Skin epidermis (tissue), 12 donors: ENCODE data around the gene NTHL1.
A peak's percentile ranks its signal among the peaks of the same experiment; 100 is the strongest.

ENCODE experiments used
- H3K27ac ChIP-seq, 21 experiments: fragments of 200-600 bp; sonication (generic) in 11 of 21; one replicate each; pipeline ENCODE4 v1.5.0; 2020; ENCODE audit warnings: mild to moderate bottlenecking in 3 of 21, inconsistent platforms in 2 of 21, moderate library complexity in 2 of 21
- H3K4me3 ChIP-seq, 7 experiments: fragments of 200-600 bp; sonication (generic) in 2 of 7; one replicate each; pipeline ENCODE4 v1.5.0; 2020; ENCODE audit warnings: inconsistent platforms in 2 of 7, mild to moderate bottlenecking in 2 of 7, moderate library complexity in 1 of 7

NTHL1 gene

DNA sequence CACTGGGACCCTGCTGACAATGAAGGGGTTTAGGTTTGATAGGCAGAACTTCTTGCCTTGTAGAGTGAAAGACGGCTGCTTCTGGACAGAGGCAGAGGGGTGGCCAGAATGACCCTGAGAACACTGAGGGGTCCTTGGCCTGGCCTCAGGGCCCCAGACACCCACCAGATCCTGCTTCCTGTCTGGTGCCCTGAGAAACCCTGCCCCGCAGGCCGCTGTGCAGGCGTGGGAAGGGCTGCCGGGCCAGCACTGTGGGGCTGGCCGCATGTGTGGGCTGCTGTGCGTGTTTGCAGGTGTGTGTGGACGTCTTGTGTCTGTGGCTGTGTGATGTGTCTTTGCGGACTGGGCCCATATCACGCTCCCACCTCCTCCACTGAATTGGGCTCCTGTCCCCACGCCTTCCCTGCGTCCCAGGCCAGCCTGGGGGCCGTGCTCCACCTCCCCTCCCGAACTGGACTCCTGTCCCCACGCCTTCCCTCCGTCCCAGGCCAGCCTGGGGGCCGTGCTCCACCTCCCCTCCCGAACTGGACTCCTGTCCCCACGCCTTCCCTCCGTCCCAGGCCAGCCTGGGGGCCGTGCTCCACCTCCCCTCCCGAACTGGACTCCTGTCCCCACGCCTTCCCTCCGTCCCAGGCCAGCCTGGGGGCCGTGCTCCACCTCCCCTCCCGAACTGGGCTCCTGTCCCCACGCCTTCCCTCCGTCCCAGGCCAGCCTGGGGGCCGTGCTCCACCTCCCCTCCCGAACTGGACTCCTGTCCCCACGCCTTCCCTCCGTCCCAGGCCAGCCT is 13.5 kb downstream of the NTHL1 start:
- Histone ChIP-seq H3K4me3 (peak overlapping the region in 6 of 7 experiments; percentile 2 to 28 (median 18)), H3K27ac (peak overlapping the region in 20 of 21 experiments; percentile 47 to 91 (median 76))

DNA sequence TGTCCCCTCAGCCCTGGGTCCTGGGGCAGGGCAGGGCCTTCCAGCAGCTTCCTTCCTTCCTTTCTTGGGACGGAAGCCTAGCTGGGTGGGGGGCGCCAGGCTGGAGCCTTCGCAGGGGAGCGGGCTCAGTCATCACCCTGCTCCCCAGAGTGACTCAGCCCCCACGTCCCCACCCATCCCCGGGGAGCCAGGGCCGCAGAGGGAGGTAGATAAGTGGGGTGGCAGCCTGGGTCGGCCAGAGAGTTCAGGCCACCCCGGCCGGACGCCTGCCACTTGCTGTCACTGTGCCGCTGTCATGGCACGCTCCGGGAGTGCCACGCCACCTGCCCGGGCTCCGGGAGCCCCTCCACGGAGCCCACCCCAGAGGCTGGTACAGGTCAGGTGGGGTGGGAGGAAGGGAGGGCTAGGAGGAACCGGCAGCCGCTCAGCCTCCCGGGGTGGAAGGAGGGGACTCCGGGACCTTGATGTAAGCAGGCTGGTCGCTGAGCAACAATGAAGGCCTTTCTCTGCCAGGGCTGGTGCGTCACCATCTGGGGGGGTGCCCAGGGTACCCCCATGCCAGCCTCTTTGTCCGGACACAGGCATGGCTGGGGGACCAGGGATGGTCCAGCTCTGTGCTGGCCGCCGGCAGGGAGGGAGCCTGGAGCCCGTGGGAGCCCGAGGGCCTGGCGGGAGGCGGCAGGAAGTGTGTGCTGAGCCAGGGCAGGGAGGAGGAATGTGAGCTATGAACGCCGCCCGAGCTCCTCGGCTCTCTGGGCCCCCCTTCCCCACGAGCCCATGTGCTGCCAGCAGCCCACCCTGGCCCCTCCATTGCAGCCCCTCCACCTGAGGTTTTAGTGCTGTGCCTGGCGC is 14.4 kb downstream of the NTHL1 start:
- peak overlapping the region in 20 of 21 experiments; percentile 47 to 86 (median 76) for H3K27ac ChIP-seq
- H3K4me3 ChIP-seq, result peak overlapping the region; percentile 2 to 28 (median 14)

DNA sequence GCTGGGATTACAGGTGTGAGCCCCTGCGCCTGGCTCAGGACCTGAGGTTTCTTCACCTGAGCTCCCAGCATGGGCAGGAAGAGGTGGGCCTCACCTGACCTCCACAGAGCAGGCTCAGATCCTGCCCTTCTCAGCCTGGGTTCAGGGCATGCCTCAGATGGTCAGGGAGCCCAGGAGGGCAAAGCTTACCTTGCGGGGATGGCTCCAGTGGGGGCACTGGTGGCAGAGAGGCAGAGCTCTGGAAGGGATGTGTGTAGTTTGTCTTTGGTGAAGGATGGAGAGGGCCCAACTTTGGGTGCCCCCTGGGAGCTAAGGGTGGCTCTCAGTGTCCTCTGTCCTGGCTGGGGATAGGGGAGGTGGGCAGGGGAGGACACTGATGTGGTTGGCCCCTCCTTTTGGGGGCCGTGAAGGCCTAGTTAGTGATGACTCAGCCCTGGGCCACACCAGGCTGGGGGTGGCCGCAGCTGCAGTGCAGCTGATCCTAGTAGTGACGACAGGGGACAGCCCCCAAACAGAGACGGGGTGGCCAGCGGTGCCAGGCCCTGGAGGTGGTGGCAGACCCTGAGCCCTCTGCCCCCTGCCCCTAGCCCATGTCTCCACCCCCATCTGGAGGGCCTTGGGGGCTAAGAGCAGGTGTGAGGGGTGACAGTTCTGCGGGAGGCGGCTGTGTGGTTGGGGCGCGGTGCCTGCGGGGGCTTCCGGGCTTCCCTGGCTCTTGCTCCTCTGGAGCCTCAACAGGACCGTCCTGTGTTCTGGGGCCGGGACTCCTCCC is 15.2 kb downstream of the NTHL1 start:
- Histone ChIP-seq H3K4me3 (peak overlapping the region in 2 of 7 experiments; percentile 23 to 28), H3K27ac (peak overlapping the region in 20 of 21 experiments; percentile 47 to 86 (median 76))

DNA sequence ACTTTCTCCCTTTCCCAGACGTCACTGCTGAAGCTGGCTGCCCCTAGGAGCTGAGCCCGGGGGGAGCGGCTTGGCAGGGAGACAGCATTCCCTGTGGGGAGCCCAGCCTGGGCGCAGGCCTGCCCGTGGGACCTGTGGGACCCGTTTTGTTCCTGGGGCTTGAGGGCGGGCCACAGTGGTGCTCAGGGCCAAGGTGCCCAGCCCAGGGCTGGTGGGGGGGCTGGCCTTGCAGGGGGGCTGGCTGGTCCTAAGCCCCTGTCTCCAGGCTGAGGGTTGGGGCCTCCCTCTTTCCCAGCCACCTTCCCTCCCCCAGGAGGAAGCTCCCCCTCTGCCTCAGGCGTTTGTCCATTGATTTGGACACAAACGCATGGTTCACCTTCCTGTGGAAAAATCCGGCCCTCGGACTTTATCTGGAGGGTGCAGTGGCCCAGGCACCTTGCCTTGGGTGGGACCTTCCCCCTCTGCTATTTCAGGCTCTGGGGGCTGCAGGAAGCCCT is 16.5 kb downstream of the NTHL1 start:
- Histone ChIP-seq H3K4me3 (no peak overlapping the region), H3K27ac (peak overlapping the region in 8 of 21 experiments; percentile 19 to 85 (median 40))

DNA sequence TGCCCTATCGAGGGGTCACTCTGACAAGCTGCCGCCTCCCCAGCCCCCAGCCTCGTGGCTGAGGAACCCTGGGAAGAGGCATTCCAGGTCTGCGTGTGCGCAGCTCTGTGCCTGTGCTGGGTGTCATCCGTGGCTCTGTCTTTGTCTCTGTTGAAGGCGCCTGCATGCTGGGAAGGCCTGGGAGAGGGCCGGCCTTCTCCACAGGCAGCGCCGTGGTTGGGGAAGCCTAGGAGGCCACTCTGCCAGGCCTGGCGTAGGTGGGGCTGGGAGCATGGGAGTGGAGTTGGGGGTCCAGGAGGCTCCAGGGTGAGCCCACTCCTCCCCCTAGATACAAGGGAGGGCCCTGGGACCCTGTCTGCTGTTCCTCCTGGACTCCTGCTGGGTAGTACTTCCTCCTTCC is 17.6 kb downstream of the NTHL1 start:
- peak overlapping the region in 4 of 21 experiments; percentile 8 to 45 (median 17) for H3K27ac ChIP-seq
- no peak overlapping the region for H3K4me3 ChIP-seq

DNA sequence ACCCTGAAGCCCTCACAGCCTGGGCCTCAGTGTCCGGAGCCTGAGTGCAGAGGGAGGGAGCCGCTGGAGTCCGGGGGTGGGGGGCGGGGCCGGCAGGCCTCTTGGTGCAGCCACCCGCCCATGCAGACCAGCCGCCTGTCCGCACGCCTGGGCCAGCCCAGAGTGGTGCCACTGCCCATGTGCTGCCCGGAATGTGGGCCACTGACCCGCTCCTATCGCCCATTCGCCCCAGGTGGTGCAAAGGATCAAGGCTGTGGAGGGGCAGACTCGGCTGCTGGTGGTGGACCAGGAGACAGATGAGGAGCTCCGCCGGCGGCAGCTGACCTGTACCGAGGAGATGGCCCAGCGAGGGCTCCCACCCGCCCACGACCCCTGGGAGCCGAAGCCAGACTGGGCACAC is 18.3 kb downstream of the NTHL1 start:
- Histone ChIP-seq H3K4me3 (no peak overlapping the region), H3K27ac (no peak overlapping the region)

DNA sequence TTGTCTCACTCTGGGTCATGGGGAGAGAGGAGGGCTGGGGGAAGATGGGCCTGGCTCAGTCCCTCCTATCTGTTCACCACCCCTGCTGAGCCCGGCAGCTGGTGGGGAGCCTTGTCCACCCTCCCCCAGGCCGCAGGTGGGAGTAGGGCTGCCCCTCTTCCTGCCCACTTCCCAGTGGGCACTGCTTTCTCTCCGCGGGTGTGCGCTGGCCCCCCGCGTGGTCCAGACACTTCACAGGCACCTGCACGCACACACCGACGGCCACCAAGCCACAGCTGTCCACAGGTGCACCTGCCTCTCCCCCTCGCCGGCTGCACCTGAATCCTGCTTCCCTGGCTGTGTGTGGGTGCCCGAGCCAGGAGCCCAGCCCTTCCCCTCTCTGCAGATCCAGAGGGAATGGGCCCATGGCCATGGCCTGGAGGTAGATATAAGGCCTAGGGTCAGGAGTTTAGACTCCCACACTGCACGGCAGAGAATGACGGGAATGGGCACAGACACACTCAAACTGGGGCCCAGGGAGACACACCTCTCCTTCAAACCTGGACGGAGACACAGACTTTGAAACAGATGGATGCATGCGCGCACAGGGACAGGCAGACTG is 18.9 kb downstream of the NTHL1 start:
- Histone ChIP-seq H3K4me3 (peak overlapping the region in 1 of 7 experiments; percentile 69), H3K27ac (no peak overlapping the region)

DNA sequence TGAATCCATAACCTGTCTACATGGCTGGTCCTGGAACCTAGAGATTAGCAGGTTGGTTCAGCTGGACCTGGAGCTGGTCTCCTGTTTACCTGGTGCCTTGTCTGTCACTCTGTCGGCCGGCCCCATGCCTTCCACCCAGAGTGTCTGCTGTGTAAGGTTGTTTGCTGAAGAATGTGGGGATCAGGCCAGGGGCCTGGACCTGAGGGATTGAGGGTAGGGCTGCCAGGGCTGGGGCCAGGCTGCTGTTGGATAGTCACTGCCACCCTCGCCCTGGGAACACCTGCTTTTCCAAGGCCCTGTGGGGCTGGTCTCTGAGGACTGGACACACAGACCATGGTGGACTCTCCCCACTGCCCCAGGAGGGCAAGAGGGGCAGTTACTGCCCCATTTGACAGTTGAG is 19.5 kb downstream of the NTHL1 start:
- H3K4me3 ChIP-seq, result peak overlapping the region in 5 of 7 experiments; percentile 52 to 69 (median 58)
- H3K27ac ChIP-seq, result peak overlapping the region in 2 of 21 experiments; percentile 17 to 35

DNA sequence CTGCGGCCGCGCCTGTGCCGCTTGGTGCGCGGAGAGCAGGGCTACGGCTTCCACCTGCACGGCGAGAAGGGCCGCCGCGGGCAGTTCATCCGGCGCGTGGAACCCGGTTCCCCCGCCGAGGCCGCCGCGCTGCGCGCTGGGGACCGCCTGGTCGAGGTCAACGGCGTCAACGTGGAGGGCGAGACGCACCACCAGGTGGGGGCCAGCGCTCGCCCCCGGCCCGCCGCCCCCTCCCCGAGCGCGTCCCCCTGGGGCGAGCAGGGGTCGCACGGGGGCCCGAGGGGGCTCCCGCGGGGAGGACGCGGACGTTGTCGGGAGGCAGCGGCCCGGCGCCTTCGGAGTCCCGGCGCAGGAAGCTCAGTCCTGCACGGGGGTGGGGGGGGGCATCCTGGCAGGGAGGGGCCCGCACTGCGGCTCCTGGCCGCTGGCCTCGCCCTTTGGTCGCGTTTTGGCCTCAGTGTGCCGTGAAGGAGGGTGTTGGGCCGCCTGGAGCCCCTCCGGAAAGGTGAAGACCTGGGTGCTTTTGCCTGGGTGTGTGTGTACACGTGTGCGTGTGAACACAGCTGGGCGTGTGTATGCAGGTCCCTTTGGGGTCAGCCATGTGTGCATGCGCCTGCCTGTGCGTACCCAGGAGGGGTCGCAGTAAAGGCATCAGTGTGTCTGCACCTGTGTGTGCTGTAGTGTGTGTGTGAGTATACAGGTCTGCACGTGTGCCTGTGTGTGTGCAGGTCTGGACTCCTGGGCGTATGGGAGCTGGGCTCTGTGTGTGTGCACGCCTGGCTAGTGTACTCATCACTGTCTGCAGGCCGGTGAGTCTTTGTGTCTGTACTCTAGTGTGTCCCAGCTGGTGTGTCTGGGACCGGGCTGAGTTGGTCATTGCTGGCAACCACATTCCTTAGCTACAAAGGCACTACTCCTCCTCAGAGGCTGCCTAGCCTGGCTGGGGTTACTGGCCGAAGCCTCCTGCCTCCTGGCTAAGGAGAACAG is 20.3 kb downstream of the NTHL1 start:
- H3K4me3 ChIP-seq, result peak overlapping the region; percentile 52 to 69 (median 56)
- peak overlapping the region in 16 of 21 experiments; percentile 17 to 79 (median 63) for H3K27ac ChIP-seq

DNA sequence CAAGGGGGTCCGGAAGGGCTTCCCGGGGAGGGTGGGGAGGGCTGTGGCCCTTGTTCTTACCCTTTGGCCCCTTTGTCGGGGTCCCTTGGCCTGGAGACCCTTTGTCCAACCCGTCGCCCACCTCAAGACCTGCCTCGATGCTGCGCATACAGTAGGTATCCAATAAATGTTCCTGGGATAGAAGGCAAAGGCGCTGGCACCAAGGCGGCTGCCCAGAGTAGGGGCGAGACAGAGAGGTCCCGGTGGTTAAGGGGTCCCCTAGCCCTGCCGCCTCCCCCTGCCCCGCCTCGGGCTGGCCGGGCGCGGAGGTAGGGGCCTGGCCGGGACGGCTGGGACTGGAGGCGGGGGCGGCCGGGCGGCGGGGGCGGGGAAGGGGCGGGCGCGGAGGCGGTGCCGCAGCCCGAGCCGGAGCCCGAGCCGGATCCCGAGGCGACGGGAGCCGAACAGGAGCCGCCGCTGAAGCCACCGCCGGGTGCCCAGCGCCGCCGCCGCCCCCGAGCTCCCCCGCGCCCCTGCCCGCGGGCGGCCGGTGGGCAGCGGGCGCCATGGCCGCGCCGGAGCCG is 21.1 kb downstream of the NTHL1 start, which contains the start of gene NHERF2:
TSS of gene NHERF2 (plus strand) at position 442 of the 563 bp plus-strand sequence. CDS start at position 546, 104 bp downstream.
- H3K4me3 ChIP-seq, result peak within 1 kb of the TSS; percentile 52 to 69 (median 56)
- peak within 1 kb of the TSS in 16 of 21 experiments; percentile 17 to 79 (median 65) for H3K27ac ChIP-seq

DNA sequence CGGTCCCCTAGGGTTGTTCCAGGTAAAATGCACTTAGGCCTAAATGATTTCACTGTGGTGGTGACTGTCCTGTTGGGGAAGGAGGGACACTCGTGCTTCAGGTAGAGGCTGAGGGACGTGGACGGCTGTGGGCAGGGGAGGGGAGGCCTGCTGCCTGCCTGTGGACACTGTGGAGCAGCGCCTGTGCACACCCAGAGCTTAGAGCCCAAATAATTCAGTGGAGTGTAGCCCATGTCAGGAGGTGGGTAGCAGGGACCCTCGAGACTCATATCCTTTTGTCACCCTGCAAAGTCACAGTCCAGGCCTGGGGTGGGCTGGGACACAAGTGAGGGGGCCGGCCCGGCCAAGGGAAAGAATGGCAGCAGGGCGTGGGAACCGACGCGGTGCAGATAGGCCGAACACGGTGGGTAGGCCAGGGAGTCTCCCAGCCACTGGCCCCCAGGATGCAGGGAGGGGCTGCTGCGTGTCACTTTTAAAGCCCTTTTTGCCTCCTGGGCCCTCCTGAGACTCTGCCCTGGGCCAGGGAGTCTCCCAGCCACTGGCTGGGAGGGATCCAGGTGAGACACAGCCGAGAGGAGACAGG is 21.7 kb downstream of the NTHL1 start:
- H3K4me3 ChIP-seq, result peak overlapping the region in 5 of 7 experiments; percentile 9 to 69 (median 54)
- peak overlapping the region in 7 of 21 experiments; percentile 6 to 66 (median 37) for H3K27ac ChIP-seq

DNA sequence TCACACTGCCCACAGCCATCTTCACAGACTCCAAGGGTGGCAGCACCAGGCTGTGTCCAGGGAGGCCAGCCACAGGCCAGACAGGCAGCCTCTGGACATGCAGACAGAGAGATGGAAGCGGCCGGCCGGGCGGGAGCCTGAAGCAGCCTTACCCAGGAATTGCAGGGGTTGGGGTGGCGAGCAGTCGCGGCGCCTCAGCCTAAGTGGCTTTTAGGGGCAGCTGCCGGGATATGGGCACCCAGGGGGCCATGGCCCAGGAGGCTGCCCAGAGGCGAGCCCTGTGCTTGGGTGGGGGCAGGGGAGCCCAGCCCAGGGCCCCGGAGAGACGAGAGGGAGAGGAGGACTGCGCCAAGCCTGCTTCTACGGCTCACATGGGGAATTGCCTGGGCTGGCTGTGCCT is 22.4 kb downstream of the NTHL1 start:
- Histone ChIP-seq H3K27ac (no peak overlapping the region), H3K4me3 (no peak overlapping the region)

DNA sequence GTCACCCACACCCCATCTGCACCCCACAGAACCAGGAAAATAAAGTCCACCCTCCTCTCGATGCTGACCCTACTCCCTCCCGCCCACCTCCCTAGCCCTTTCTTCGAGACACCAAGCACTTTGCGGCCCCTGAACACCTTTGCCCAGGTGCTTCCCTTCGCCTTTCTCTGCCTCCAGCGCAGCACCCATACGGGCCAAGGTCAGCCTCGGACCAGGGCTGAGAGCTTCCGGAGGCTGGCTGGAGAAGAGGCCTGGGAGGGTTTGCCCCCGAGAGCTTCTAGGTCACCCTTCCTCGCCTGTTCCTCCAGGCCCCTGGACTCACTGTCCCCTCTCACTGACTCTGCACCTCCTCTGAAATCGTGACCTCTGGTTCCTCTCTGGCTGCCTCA is 23.6 kb downstream of the NTHL1 start:
- Histone ChIP-seq H3K4me3 (no peak overlapping the region), H3K27ac (peak overlapping the region in 13 of 21 experiments; percentile 22 to 85 (median 59))

DNA sequence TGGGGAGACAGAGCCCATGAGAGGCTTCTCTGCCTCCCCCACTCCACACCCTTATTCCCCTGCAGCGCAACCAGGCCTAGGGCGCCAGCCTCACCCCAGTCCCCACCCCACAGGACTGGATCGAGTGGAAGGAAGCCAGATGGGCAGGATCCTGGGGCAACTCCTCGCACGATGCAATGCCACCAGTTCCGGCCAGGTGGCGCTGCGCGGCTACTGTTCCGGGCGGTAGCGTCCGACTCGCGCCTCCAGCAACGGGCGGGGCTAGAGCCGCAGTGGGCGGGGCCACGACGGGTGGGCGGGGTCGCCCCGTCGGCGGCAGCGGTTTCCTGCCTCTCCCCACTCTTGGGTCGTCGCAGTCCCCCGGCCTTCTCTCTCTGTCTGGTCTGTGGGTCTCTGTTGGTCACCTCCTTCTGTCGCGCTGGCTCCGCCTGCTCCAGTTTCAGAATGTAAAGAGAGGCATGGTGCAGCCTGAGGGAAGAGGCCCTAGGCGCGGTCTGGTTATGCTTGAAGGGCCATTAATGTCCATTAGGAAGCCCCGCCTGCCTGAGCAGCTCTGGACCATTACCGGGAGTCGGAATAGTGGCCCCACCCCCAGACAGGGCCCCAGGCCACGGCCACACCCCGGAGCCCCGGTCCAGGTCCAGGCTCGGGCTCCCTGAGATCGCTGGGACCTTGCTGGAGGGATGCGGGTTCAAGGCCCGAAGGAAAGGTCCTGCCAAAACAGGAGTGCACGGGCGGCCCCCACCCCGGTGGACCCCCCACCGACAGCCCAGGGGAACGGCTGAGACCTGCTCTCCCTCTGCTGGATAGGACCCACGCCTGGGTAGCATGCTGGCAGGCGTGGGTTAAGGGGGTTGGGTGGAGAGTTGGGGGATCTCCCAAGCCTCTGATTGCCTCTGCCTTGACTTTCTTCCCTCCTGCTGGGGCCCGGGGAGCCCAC is 24.3 kb downstream of the NTHL1 start:
- Histone ChIP-seq H3K4me3 (peak overlapping the region in 6 of 7 experiments; percentile 3 to 24 (median 14)), H3K27ac (peak overlapping the region in 17 of 21 experiments; percentile 21 to 85 (median 59))

DNA sequence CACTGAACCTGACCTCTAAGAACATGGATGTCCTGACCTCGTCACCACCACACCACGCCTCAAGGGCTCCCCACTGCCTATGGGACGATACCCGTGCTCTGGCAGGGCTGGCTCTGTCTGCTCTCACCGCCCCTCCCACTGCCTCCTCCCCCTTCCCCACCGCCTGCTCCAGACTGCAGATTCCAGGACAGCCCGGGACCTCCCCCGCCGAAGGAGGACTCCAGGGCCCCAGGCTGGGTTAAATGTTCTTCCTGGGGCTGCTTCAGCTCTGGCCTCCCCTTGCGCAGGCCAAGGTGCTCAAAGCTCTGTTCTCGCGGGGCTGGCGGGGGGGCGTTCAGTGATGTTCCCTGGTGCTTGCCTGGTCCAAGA is 24.9 kb downstream of the NTHL1 start:
- peak overlapping the region in 6 of 7 experiments; percentile 3 to 24 (median 14) for H3K4me3 ChIP-seq
- peak overlapping the region in 3 of 21 experiments; percentile 21 to 48 (median 45) for H3K27ac ChIP-seq
